Measurements from ENCODE around the gene C12orf60. TPM values are rescaled to one million over a fixed set of nuclear protein-coding genes. Genes with fewer than 3 reads are reported as not detected.

C12orf60 gene
- total RNA-seq, 1 donor from 2014 or later, result 0.79 TPM

DNA sequence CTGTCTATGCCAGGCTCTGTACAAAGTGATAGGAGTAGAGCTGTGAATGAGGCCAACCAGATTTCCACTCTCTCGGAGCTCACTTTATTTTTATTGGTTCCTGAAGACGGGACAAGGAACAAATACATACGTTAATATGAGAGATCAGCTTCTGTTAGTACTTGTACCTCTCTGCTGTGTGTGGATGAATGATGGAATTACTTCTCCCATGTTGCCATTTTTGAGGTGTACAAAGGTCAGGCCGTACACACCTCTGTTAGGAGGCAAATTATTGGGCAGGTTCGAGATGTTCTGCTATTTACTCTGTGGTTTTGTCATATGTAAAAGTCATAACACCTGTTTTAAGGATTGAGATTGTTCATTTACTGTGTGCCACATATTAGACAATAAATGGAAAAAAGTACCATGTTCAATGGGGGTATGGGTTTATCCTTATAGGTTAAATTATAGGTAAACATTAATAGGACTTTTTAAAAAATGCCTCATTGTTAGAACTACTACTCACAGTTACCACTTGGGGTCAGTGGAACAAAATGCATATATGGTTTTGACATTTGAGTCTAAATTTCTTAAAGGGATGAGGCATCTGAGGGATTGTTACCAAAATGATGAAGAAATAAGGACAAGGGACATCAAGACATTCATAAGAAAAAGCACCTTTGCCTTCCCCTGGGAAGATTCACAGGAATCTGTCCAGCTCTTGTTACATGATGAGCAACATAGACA lies 27.1 kb upstream of the C12orf60 start:
- no peak for DNase-seq (ENCODE audit: low read depth, low spot score)

DNA sequence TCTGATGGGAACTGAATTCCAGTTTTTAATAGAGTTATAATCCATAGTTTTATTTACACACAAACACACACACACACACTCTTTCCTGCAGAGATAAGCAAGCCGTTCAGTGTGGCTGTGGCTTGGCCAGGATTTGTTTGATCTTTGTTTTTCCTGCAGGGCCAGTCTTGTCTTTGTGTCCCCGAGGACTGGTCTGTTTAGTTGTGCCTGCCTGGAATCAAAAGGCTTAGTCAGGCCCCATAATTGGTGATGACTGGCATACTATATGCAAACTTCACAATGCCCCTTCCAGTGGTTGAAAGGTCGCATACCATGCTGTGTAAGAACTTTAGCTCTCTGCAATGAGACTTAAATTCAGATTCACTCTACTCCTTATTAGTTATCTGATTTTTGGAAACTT lies 26.2 kb upstream of the C12orf60 start:
- DNase-seq (ENCODE audit: low read depth, low spot score), result no peak

DNA sequence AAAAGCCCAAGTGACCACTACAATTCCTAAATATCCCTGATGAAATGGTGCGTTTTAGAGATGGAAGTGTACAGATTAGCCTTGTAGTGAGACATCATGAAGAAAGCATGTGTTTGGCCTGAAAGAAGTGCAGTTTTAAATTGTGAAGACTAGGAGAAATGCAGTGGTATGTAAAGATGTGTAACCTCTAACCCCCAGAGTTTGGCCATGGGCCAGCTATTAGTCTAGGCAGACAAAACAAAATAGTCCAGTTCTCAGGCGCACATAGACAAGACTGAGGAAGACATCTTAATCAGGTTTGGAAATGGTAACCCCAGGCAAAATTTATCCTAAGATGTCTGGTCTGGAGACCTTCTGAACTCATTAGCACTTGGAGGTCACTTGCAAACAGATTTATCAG lies 23.6 kb upstream of the C12orf60 start:
- DNase-seq (ENCODE audit: low read depth, low spot score), result no peak

- DNase-seq (ENCODE audit: low read depth, low spot score), result no peak
Measured at GRCh38 chr12:14780859-14781258, 22.6 kb upstream of the C12orf60 start.

DNA sequence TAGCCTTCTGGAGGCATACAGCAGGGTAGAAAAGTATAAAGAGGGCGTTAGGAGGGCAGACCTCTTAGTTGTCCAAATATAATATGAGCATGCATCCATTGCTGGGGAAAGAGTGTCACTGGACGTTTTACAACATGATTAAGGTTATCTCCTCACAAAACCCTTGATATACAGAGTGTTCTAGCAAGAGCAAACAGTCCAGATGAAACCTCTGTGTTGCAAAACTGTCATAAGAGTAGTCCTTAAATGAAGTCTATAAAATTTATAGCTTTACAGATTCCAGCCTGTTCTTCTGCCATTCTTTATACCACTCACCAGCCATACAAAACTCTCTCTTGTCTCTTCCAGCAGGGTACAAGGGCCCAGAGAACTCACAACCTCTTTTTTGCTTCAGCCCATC lies 21.9 kb upstream of the C12orf60 start:
- DNase-seq (ENCODE audit: low read depth, low spot score), result no peak

- DNase-seq (ENCODE audit: low read depth, low spot score), result no peak
Measured at GRCh38 chr12:14782756-14783155, 20.7 kb upstream of the C12orf60 start.

DNA sequence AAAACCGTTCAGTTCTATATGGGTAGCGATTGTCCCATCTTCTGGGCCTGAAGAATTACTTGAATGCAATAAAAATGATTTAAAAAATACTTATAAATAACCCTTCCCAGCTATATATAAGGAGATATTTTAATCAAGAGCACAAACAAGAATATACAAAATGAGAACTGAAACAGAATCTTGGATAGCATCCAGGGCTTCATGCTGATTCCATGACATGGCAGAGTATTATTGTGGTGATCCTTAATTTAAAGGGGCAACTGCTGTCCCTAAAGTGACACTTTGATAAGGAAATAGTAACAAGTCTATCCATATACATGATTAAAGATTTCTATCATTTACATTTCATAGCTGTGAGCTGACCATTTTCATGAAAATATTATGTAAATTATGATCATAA lies 19.0 kb upstream of the C12orf60 start:
- no peak for DNase-seq (ENCODE audit: low read depth, low spot score)

- no peak for DNase-seq (ENCODE audit: low read depth, low spot score)
Measured at GRCh38 chr12:14785568-14785967, 17.9 kb upstream of the C12orf60 start.

DNA sequence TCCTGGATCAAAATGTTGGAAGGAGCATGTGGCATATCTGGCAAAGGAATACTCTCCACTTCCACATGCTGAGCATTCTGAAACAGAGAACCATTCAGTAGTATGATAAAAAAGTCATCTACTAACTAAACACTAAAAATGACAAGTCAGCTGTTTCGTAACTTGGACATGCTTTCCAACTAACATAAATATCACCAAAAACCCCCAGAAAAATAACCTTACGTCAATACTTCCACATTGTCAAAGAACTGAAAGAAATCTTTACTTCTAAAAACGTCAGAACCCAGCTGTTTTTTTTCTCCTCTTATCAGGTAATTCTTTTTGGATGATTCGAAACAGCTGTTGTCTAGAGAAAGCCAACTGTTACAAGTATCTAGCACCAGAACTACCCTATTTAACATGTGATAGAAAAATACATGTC lies 8.4 kb upstream of the C12orf60 start:
- no peak for DNase-seq (ENCODE audit: low read depth, low spot score)

GRCh38 chr12:14802247-14802646 lies 1.2 kb upstream of the C12orf60 start:
- no peak for DNase-seq (ENCODE audit: low read depth, low spot score)

GRCh38 chr12:14802721-14803010 lies 804 bp upstream of the C12orf60 start:
- DNase-seq (ENCODE audit: low read depth, low spot score), result no peak

GRCh38 chr12:14803830-14804160 lies 325 bp downstream of the C12orf60 start:
- no peak for DNase-seq (ENCODE audit: low read depth, low spot score)

GRCh38 chr12:14810167-14810952 lies 6.9 kb downstream of the C12orf60 start:
- no peak for DNase-seq (ENCODE audit: low read depth, low spot score)

DNA sequence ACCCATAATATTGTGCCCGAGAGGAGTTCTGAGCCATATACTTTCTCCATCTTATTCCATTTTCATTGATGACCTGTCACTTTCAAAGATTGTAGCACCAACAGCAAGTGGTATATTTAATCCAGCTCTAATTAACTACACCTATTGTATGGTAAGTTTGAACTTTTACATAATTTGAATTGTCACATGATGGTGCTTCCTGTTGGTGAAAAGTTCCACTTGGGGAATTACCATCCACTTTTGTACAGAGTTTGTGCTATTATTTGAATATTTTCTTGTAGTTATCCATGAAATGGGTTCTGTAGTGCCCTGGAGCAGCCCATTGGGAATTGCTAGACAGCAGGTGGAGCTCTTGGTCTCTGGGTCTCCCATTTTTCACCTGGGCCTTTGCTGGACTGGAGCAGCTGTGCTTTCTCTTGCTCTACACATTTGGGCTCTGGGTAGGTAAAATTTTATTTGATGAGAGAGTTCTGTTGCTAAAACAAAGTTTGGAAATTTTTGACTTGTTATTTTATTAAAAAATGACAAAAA lies 7.5 kb downstream of the C12orf60 start:
- DNase-seq (ENCODE audit: low read depth, low spot score), result no peak

DNA sequence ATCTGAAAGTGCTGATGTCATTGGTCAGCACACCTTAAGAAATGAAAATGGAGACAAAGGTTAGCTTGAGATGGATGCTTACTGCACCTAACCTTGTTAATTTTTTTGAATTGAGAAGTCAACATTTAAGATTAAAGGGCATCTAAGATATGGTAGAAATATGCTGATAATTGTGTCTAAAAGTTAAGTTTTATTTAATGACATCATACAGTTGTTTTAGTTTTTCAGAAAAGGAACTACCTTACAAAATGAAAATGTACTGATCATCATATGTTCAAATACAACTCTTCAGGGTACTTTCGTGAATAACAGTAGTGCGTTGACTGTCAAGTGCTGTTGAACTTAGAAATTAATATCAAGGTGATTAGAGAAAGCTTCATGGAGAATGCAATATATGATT lies 8.0 kb downstream of the C12orf60 start:
- no peak for DNase-seq (ENCODE audit: low read depth, low spot score)

DNA sequence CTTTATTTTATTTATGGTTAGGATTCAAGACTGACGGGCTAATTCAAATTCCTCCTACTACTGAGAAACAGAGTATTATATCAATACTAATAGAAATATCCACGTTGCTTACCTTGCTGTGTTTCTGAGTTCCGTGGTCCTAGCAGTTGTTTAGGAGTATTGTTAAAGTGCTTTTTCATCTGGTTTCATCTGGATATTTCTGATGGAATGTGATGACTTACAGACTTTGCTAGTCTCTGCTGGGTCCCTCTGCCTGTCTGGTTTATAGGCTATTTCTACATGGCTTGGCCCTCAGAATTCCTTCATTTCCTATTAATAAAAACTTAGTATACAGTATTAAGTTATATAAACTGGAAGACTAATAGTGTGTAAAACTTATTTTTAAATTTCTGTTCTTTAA lies 10.5 kb downstream of the C12orf60 start, which contains the start of gene SMCO3:
TSS of gene SMCO3 (minus strand) at position 169 of the 400 bp plus-strand sequence. CDS start 7,502 bp downstream, outside the sequence.
- no peak for DNase-seq (ENCODE audit: low read depth, low spot score)

DNA sequence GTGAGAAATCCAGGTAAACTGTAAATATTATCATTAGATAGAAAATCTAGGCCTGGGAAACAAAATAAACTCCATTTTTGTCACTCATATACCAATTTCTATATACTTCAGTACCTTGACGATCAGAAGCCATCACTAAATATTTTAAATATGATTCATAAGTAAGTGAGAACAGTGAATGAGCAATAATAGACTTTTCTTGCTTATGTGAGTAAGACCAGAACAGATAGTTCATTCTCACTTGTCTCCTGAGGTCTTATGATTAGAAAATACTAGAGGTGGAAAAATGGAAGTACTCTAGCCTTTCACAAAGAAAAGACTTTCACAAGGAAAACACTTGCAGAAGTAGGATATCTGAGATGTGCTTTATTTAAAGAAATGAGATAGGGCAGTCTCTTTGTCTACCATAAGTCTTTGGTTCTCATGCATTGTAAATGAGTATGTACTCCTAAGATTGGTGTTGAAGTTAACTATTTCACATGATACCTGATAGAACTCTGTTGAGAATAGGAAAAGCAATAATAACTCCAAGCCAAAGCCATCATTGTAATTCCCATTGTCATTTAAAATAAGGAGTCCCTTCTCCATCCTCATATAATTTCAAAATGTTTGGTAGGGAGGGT lies 20.7 kb downstream of the C12orf60 start:
- DNase-seq (ENCODE audit: low read depth, low spot score), result no peak

GRCh38 chr12:14825256-14825655 lies 21.8 kb downstream of the C12orf60 start:
- no peak for DNase-seq (ENCODE audit: low read depth, low spot score)

- DNase-seq (ENCODE audit: low read depth, low spot score), result no peak
Measured at GRCh38 chr12:14826491-14826890, 23.0 kb downstream of the C12orf60 start.

GRCh38 chr12:14827043-14827442 lies 23.6 kb downstream of the C12orf60 start:
- no peak for DNase-seq (ENCODE audit: low read depth, low spot score)

DNA sequence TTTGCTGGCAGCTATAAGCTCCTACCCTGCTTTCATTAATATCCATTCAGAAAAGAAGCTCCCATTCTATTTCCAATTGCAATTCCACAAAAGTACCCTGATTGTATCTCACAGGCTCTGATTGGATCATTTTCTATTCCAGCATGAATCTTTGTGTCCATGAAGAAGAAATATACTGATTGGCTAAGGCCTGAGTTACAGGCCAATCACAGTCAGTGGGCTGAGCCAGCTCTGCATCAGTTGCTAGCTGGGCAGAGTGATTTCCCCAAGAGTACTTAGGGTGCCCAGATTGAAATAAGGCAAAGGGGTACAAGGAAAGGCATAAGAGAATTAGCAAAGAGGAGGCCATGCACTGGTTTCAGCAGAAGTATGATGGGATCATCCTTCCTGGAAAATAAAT lies 25.4 kb downstream of the C12orf60 start:
- no peak for DNase-seq (ENCODE audit: low read depth, low spot score)

- no peak for DNase-seq (ENCODE audit: low read depth, low spot score)
Measured at GRCh38 chr12:14833336-14833735, 29.9 kb downstream of the C12orf60 start.
